BJ (cell line): ENCODE data around the gene BORCS5. TPM values are rescaled to one million over a fixed set of nuclear protein-coding genes. Genes with fewer than 3 reads are reported as not detected.

ENCODE experiments used
- CTCF ChIA-PET: fragments of 350-600 bp; formaldehyde crosslinking; extraction: SDS; loops from one replicate; lab custom pipeline; 2021; ENCODE audit warnings: antibody characterized with exemption, inconsistent platforms; lab: Yijun Ruan, JAX
- POLR2A ChIA-PET: fragments of 300-600 bp; sonication (Branson Sonifier 250); formaldehyde crosslinking; extraction: SDS; loops from one replicate; lab custom pipeline; 2021; ENCODE audit warnings: antibody characterized with exemption; lab: Charles Lee
- DNase-seq: peaks from one replicate; pipeline ENCODE4 v3.0.0-alpha.2; 2011; ENCODE audit warnings: low read depth
- H3K27me3 ChIP-seq: 2 replicates; pipeline ENCODE4 v1.6.0; 2011; ENCODE audit warnings: low read length; ENCODE audit not compliant: control insufficient read depth, insufficient read depth
- H3K36me3 ChIP-seq: 2 replicates; pipeline ENCODE4 v1.5.1; 2011; ENCODE audit warnings: low read length; ENCODE audit not compliant: control insufficient read depth, insufficient read depth
- H3K4me3 ChIP-seq: 2 replicates; pipeline ENCODE4 v1.5.1; 2011; ENCODE audit warnings: low read depth, mild to moderate bottlenecking, control low read depth, low read length
- CTCF ChIP-seq: IDR thresholded peaks from 2 replicates; pipeline ENCODE4 v1.5.1; 2011; ENCODE audit warnings: low read depth, mild to moderate bottlenecking, control low read depth, inconsistent platforms, low read length, moderate library complexity; ENCODE audit not compliant: insufficient read depth
- polyA plus RNA-seq: library from polyadenylated mRNA; depleted of rRNA; stranded (reverse); fragments of >200 nt; gene quantifications from 2 replicates; pipeline ENCODE4 v1.2.3, GENCODE V29; 2011

BORCS5 gene
- polyA plus RNA-seq, 1 experiment, result 11.9 TPM

DNA sequence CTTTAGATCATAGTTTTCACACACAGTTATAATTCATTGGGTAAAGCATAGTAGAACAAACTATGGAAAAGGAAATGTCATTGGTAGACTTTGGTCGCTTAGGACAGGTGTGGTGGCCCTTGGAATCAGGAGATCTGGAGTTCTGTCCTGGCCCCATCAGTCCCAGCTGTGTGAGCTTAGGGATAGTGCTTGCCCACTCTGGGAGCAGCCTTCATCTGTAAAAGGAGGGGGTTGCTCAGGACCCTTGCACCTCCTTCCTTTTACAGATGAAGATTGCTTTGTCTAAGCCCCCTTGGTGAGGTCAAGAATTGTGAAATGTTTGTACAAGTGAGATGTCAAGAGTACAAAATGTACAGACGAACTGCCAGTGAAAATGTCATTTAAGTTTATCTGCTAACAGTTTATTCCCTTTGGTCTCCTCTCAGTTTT, 93.2 kb downstream of the BORCS5 start:
- DNase-seq, result no peak
- Histone ChIP-seq H3K36me3 (no peaks in the 10 kb centered on the region), H3K27me3 (no peaks in the 10 kb centered on the region), H3K4me3 (no peak overlapping the region)
- TF ChIP-seq CTCF, result no peak
- ChIA-PET CTCF (no interaction called here), POLR2A (no interaction called here)

- H3K36me3 ChIP-seq, result no peaks in the 10 kb centered on the region
- POLR2A ChIA-PET, result no interaction called here
- no peak for DNase-seq
- no peak for TF ChIP-seq CTCF
- CTCF ChIA-PET, result no interaction called here
- no peaks in the 10 kb centered on the region for H3K27me3 ChIP-seq
- H3K4me3 ChIP-seq, result no peak overlapping the region
Measured at GRCh38 chr12:12451098-12451497, 94.2 kb downstream of the BORCS5 start.

DNA sequence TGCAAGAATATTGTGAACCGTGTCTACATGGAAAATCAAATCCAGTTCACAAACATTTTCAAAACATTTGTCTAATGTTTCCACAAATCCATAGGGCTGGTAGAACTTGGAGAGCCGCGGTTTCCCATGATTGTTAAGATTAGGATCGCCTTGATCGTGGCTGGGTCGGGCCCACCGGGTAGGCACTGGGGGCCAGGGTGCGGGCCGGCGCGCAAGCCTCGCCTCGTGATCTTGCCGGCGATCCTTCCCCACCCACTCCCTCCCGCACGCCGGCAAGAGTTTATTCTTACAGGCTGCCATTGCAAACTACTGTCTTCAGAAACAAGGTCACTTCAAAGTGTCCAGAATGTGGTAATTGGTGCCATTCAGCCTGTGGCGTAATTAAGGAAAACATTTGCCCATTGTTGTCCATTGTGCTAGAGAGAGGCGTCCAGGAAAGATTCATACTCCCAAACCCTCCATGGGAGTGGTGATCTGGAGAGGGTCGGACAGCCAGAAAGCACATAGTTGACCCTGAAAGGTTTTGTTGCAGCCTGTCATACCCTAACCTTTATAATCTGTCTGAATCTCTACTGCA, 95.5 kb downstream of the BORCS5 start:
- TF ChIP-seq CTCF, result no peak
- POLR2A ChIA-PET, result no interaction called here

DNA sequence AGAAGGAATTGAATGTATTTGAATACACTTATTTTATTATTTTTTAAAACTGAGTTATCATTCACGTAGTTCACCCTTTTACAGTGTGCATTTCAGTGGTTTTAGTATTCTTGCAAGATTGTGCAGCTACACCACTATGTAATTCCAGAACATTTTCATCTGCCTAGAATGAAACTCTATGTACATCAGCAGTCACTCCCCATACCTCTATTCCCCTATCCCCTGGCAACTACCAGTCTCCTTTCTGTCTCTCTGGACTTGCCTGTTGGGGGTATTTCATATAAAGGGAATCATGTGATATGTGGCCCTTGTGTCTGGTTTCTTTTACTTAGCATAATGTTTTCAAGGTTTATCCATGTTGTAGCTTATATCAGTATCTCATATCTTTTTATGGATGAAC, 96.8 kb downstream of the BORCS5 start:
- no peaks in the 10 kb centered on the region for H3K36me3 ChIP-seq
- POLR2A ChIA-PET, result no interaction called here
- no peak for DNase-seq
- TF ChIP-seq CTCF, result no peak
- CTCF ChIA-PET, result no interaction called here
- H3K4me3 ChIP-seq, result no peak overlapping the region
- no peaks in the 10 kb centered on the region for H3K27me3 ChIP-seq

More for the DNA sequence above, 95.5 kb downstream of the BORCS5 start:
- Histone ChIP-seq H3K36me3 (no peaks in the 10 kb centered on the region), H3K4me3 (no peak overlapping the region), H3K27me3 (no peaks in the 10 kb centered on the region)
- no peak for DNase-seq
- CTCF ChIA-PET, result no interaction called here

DNA sequence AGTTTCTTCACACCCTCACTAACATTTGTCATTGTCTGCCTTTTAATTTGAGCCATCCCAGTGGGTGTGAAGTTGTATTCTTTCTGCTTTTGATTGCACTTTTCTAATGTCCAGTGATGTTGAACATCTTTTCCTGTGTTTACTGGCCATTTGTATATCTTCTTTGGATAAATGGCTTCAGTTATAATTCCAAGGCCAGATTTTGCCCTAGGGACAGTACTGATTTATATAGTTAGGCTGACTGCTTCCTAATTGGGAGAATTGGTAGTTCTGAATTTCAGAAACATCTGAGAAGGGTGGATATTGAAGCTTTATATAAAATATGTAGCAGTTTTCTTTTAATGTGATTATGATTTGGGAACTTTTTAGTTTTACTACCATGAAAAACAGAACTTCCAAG, 97.4 kb downstream of the BORCS5 start:
- DNase-seq, result no peak
- H3K4me3 ChIP-seq, result no peak overlapping the region
- POLR2A ChIA-PET, result no interaction called here
- CTCF ChIA-PET, result interaction anchor here (1.0 kb wide), 1 partner anchor 22 kb away, joined by 3 read pairs; no protein-coding TSS in a partner anchor
- no peak for TF ChIP-seq CTCF
- H3K36me3 ChIP-seq, result no peaks in the 10 kb centered on the region
- H3K27me3 ChIP-seq, result no peaks in the 10 kb centered on the region
